ENCODE results near the gene SH3RF1.

The SH3RF1 gene

DNA sequence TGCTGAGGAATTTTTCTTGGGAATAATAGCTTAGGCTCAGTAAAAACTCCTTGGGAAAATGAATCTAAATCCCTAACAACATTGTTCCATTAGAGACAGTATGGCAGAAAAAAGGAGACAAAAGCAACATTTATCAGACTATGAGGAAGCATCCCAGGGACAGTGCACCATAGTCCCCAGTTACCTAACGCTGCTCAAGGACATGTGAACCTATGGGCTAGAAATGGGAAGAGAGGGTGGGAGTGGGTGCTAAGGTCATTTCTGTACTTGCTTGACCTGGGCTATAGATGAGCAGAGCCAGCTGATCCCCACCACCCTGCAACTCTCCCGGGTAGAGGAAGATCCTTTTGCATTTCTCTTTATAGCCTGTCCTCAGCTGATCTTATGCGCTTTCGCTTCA is 162.5 kb downstream of the SH3RF1 start:
- DNase-seq (ENCODE audit: low read depth in 3 of 3), result no peak

DNA sequence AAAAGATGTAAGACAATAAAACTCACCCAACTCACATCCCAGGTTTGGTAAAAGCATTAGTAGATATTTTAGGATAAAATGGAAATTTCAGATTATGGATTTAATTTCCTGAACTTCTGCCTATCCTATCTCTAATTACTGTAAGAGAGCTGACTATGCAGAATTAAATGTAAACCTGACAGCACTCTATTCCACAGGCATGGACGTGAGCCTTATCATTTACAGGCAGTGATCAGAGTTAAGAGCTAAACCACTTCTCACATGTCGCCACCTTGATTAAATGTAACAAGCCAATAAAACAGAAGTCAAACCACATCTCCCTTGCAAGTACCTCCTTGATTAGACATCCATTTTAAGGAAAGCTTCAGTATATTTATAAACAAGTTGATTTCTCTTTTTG is 163.2 kb downstream of the SH3RF1 start:
- no peak for DNase-seq (ENCODE audit: low read depth in 3 of 3)

DNA sequence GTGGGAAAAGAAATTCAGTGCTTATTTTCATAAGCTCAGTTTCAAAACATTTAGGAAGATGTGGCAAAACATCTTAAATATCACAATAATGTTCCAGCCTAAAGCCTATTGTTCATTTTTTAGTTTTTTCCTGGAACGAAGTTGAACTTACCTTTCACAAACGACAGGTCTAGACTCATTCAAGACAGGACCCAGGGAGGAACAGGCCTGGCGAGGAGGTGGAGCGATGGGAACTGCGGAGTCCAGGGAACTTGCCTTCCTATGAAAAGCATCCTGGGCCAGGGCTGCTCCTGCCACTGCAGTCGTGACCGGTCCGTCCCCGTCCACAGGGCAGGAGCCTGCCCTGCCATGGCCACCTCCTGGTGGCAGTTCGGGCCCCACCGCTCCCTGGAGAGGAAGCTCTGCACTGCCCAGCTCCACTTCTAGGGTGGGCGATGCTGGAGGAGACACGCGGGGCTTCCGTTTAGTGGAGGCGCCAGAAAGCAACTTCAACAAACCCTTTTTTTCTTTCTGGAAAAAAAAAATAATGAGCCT is 164.0 kb downstream of the SH3RF1 start:
- no peak for DNase-seq (ENCODE audit: low read depth in 3 of 3)

DNA sequence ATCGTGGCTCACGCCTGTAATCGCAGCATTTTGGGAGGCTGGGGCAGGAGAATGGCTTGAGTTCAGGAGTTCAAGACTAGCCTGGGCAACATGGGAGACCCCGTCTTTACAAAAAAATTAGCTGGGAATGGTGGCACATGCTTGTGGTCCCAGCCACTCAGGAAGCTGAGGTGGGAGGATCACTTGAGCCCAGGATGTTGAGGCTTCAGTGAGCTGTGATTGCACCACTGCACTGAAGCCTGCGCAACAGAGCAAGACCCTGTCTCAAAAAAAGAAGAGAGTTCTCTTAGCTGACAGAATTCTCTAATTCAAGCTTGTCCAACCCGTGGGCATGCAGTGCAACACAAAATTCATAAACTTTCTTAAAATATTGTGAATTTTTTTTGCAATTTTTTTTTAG is 165.1 kb downstream of the SH3RF1 start:
- no peak for DNase-seq (ENCODE audit: low read depth in 3 of 3)

DNA sequence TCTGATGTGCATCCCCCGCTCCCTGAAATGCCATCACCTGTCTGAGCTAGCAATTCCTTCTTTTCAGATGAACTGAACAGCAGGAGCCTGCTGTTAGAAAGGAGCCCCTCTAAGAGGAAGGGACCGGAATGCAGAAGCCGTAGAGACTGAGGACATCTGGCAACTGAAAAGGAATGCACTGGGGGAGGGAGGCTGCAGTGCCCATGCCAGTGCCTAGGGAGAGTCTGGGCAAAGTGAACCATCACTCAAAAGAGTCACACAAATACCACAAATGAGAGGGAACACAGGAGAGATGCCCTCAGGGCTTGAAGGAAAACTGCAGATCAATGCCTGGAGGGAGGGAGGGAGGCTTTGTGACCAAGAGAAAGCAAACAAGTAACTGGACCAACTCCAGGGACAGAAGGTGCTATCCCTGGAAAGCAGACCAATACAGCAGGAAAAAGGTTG is 166.8 kb downstream of the SH3RF1 start:
- no peak for DNase-seq (ENCODE audit: low read depth in 3 of 3)

DNA sequence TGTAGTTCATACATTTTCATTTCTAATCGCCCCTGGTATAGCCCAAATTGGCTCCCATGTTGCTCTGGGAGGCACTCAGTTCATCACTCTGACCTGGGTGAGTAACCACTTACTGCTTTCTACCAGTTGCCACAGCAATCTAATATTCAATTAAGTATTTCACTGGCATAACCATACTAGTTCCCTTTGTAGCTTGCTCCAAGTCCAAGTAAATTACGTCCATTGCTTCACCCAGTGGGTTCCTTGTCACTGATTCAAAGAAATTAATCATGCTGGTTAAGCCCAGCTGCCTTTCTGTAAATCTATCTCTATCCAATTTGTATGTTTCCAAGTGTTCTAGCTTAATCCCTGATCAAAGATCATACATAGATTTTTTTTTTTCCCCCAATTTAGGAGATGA is 168.7 kb downstream of the SH3RF1 start:
- DNase-seq (ENCODE audit: low read depth in 3 of 3), result no peak

DNA sequence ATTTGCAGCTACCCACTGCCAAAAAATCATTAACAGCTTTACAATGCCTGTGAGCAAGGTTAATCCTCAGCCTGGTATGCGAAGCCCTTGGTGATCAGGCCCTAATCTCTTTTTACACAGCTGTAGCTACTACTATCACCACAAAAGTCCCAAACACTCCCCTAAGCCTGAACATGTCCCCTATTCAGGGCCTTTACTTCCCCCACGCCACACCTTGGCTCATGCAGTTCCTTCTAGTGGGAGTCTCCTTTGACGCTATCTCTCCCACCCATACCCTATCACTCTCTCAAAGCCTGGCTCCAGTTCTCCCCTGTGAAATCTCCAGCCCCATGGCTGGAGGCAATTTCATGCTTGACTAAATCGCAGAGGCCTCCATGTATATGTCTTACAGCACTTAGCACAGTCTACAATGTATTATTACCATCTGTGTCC is 170.1 kb downstream of the SH3RF1 start:
- DNase-seq (ENCODE audit: low read depth in 3 of 3), result no peak

DNA sequence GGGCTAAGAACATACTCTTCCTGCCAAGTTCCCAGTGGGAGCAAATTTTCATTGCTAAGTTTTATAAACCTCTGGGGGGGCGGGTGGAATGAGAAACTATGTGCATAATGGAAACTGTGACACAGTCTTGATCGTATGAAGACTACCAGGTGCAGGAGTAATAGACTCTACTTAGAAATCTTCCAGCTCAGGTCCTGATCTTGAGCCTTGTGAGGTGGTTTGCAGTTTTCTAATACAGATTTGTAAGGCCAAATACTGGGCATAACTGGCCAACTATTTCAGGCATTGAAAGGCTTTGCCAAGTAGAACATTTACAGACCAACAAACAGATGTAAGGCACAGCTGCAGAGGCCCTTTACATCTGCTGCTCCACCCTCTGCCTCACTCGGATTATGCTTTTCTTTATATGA is 171.0 kb downstream of the SH3RF1 start:
- DNase-seq (ENCODE audit: low read depth in 3 of 3), result no peak

DNA sequence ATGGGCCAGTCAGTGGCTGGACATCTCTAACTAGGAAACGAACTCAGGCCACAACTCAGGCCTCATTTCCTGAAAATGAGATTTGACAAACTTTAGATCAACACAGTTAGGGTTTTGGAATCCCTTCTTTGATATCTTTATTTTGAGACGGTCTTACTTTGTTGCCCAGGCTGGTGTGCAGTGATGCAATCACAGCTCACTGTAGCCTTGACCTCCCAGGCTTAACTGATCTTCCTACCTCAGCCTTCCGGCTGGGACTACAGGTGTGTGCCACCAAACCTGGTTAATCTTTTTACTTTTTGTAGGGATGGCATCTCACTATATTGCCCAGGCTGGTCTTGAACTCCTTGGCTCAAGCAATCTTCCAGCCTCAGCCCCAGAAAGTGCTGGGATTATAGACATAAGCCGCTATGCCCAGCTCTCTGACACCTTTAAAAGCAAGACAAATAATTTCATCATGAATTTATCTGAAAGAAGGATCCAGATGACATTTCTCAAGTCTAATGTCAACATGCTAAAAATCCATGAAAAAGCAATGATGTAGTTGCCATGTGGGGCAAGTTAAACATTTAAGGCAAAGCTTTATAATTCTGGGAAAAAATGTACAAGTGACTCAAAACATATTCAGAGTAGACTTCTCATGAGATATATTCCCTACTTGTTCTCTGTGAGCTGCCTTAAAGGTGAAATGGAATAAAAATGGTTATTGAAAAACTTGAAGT is 171.6 kb downstream of the SH3RF1 start:
- DNase-seq (ENCODE audit: low read depth in 3 of 3), result no peak

DNA sequence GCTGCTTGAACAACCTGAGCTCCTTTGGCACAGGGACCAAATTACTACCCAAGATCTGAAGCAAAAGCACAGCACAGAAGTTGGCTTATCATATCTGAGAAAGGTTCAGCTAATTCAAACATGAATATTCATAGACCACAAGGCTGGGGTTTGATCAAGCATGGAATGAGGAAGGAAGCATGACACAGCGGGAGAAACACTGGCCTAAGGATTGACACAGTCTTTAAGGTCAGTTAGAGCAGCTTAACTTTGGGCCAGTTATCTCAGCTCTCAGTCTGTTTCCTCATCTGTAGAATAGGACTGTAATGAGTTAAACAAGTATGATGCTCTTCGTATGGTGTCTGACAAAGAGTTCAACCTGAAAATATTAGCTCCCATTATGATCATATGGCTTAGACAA is 172.2 kb downstream of the SH3RF1 start:
- no peak for DNase-seq (ENCODE audit: low read depth in 3 of 3)

DNA sequence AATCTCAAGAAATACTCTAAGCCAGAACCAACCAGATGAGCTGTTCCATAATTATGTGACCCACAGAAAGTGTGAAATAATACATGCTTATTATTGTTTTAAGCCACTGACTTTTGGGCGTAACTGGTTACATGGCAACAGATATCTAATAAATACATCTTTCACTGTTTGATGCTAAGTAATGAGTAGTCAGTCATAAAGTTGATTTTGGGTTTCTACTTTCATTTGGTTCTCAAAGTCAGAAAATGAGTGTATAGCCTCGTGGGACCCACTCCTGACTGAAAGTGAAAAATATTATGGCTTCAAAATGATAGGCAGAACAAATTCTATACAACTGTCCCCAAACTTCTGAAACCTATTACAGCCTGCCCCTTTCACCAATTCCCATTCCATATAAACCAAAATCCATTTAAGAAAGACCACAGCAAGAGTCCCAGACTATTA is 172.7 kb downstream of the SH3RF1 start:
- DNase-seq (ENCODE audit: low read depth in 3 of 3), result no peak

DNA sequence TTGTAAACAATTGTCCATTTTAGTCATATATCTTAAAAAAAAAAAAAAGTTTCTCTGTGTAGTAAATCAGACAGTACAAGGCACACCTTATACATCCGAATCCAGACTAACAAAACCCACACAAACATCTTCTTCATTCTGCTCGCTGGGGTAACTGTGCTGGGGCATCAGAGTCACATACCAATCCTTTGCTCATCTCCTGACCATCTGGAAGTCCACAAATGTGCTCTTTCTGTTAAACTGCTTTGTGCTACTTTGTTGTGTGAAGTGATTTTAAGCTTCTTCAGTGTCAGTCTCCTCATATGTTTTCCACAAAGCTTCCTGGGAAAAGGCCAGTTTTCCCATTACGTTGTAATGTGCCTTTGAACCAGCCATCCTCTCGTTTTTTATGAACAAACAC is 174.5 kb downstream of the SH3RF1 start:
- no peak for DNase-seq (ENCODE audit: low read depth in 3 of 3)

DNA sequence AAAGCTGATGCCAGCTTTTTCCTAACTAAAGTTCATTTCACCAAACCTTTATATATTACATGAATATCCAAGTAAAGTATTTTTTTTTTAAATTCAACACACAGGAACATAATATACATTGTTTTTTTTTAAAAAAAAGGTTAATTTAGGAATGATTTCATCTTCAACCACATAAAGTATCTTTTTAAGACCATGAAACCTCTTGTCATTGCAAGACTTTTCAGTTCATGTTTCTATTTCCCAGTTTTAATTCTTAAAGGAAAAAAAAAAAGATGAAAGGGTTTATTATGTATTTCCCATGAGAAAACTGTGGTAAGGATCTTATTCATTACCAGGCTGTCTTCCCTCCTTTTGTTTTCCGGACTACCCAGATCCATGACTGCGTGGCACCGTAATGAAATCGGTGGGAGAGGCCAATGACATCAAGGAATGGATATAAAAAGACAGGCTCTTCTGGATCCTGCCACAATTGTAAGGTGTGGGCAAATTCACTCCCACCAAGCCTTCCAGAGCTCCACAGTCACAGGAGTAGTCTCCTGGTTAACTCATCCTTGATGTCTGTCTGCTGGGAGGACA is 176.0 kb downstream of the SH3RF1 start:
- DNase-seq (ENCODE audit: low read depth in 3 of 3), result no peak

DNA sequence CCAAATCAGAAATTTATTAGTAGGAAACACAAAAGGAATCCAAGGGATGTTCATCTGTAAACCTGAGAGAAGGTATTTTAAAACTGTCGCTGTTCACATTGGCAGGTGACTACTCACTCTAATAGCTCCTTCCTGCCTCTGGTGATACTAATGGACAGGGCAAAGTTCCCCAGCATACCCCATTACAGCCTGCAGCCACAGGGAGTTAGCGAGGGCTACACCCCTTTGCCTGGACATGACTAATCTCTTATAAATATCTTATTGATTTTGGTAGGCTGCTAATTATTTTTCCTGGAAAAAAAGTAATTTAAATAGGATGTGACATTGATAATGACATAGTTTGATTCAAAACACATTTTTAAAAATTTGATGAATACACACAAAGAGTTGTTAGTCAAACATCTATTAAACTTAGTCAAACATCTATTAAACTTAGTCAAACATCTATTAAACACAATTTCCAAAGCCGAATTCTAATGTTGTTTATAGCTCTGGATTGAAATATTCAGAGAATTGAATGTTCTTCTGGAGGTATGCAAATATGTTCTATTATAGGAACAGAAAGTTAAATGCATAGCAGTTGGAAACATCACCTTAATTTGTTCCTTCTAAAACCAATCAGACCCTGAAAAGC is 177.8 kb downstream of the SH3RF1 start:
- DNase-seq (ENCODE audit: low read depth in 3 of 3), result no peak

DNA sequence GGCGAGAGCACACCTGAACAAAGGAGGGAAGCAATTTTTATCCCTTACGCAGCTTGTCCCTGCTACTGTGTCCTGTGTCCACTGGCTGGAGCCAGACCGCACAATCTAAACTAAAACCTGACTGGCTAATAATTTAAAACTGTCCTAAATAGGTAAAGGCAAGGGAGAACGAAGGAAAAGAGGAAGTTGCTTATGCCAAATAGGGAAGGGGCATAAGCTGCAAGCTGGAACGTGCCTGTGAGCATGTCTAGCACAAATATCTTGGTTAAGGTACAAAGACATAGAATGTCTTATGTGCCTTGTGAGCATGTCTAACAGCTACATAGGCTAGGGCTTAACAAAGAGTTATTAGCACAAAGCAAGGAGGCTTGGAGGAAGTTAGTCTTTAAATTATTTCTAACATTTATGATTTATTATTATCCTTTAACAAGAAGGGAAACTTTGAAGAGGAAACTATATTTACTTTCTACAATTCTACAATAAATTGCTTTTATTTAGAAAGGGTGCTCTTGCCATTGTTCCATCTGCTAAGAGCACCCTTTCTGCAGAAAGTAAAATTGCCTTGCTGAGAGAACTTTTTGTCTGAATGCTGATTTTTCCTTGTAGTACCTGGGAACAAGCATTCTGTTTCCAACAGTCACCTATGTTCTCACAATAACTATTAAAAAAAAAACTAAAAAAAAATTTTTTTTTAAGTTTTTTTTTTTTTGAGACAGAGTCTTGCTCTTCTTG is 180.1 kb downstream of the SH3RF1 start:
- DNase-seq (ENCODE audit: low read depth in 3 of 3), result no peak

DNA sequence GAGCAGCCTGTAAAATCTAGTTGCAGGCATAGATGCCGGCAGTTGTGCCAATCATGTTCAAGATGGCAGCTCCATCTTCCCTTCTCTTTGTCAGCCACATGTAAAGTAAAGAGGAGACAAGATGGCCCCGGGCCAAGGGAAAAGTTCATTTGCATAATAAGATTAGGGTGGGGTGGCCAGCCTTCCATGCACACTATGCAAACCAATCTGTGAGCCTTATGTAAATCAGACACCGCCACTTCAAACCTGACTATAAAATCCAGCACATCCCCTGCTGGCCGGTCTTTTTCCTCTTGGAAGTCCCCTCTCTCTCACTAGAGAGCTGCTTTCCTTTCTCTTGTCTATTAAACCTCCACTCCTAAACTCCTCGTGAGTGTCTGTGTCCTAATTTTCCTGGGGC is 181.8 kb downstream of the SH3RF1 start:
- DNase-seq (ENCODE audit: low read depth in 3 of 3), result no peak

DNA sequence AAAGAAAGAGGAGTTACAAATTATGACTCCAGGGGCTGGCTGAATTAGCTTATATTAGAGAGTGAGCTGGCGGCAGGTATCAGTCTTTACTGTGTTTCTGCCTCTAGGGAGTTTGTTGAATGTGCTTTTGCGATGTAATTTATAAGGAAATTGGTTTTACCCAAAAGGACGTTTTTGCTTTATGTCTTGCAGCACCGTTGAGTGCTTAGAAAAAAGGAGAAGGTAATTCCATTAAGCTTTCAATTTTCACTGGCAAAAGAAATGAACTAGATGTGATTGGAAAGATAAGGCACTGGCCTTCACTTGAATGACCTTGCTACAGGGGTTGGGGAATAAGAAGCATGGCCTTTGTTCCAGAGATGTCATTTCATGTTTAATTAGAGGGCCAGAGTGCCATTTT is 185.8 kb downstream of the SH3RF1 start:
- DNase-seq (ENCODE audit: low read depth in 3 of 3), result no peak

DNA sequence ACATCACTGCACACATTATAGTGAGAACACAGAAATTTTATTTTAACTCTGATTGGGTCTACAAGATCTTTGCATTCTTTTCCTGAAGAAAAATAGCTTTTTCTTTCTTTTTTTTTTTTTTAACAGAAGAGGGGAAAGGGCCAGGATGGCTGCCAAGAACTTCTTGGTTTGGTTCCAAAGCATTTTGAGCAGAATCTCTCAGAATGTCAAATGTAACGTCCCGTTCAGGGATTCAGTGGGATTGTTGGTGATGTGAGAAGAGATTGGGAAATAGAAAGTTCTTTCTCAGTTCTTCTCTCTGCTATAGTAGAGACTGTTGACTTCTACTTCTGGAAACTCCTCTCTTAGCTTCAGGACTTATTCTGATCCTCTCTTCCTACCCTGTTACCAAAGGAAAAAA is 189.8 kb downstream of the SH3RF1 start:
- DNase-seq (ENCODE audit: low read depth in 3 of 3), result no peak

DNA sequence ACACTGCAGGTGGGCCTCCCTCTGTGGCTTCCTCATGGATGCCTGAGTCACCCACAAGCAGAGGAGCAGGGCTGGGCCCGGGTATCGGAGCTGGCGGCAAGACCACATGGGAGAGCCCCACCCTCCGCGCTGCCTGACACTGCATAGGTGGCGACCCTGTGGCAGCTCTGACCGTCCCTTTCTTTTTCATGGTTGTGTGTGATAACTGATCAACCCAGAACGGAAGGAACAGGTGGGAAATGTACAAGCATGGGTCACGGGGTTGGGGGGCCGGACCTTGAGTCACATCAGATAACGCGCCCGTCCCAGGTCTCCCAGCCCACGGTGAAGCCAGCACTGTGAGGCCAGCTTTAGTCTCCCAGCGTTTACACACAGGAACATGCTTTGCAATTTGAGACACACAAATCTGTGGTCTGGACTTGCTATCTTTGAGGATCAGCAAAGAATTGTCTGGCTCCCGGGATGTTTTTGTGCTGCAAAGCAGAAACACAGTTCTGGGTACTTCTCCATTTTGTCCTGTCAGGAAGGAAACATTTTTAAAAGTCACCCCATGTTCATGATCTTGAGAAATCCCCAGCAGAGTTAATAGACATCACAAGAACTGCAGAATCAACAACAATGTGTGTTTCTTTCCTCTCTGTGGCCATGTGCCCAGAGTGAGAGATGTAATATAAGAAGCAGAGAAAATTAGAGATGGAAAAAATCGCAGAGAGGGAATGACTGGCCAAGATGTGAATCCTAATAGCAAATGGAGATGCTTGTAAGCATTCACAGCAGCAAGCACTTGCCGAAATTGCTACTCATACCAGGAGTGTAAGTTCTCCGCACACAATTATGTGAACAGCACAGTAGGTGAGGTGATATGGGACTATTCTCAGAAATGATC is 190.6 kb downstream of the SH3RF1 start:
- DNase-seq (ENCODE audit: low read depth in 3 of 3), result no peak

DNA sequence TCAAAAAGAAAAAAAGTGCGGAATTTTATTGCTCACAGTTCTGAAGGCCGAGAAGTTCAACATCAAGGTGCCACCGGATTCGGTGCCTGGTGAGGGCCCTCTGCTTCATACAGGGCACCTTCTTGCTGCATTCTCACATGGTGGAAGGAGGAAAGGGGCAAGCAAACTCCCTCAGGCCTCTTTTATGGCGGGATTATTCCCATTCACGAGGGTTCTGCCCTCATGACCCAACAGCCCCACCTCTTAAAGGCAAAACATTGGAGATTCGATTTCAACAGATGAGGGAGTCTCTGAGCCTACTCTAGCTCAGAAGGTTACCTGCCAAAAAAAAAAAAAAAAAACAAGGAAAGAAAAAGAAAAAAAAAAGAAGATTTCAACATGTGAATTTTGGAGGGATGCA is 196.6 kb downstream of the SH3RF1 start:
- no peak for DNase-seq (ENCODE audit: low read depth in 3 of 3)

DNA sequence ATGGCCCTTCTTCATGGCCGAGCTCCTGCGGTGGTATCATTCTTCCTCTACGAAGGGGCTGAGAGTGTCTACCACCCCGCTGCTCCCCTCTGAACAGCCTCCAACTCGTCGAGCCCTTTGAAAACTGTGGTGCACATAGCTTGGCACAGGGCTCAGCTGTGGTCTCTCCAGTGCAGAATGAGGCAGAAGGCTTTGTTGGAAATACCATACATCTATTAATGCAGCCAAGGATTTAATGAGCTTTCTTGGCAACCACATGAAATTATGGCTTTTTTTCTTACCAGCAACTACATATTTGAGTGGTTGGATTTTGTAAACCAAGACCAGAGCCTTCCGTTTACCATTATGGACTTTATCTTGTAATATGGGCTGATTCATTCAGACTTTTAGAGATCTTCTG is 199.0 kb downstream of the SH3RF1 start:
- no peak for DNase-seq (ENCODE audit: low read depth in 3 of 3)
